HG02642 (cell line): ENCODE measurements around the gene RBM34.
"Not testable (repeated sequence)": the region's sequence is repeated elsewhere in the genome, so short reads cannot be mapped to it uniquely, and the experiment has no call there.

Experiments used
- ATAC-seq: cut with Tn5 transposase; IDR thresholded peaks from one replicate; pipeline ENCODE4 v1.9.1; 2021; ENCODE audit warnings: mild to moderate bottlenecking; ENCODE audit not compliant: unreplicated experiment, poor library complexity

RBM34 gene

GRCh38 chr1:235160957-235161684 lies at the start of gene RBM34:
TSS of gene RBM34 (minus strand) at chr1:235161250. CDS start at chr1:235161226, 24 bp downstream.
- peak; percentile 94 for ATAC-seq

- ATAC-seq, result no peak
Observed at GRCh38 chr1:235207209-235207565, 46.1 kb upstream of the RBM34 start.

GRCh38 chr1:235206533-235207208 lies 45.6 kb upstream of the RBM34 start:
- no peak for ATAC-seq

- no peak for ATAC-seq
Observed at GRCh38 chr1:235205687-235206086, 44.6 kb upstream of the RBM34 start.

- no peak for ATAC-seq
Observed at GRCh38 chr1:235203428-235203827, 42.4 kb upstream of the RBM34 start.

- not testable (repeated sequence) for ATAC-seq
Observed at GRCh38 chr1:235202447-235202846, 41.4 kb upstream of the RBM34 start.

GRCh38 chr1:235199441-235199840 lies 38.4 kb upstream of the RBM34 start:
- no peak for ATAC-seq

- no peak for ATAC-seq
Observed at GRCh38 chr1:235190431-235190830, 29.4 kb upstream of the RBM34 start.

- no peak for ATAC-seq
Observed at GRCh38 chr1:235187316-235187715, 26.3 kb upstream of the RBM34 start.

GRCh38 chr1:235181561-235182245 lies 20.7 kb upstream of the RBM34 start:
- no peak for ATAC-seq

GRCh38 chr1:235180916-235181460 lies 19.9 kb upstream of the RBM34 start:
- ATAC-seq, result no peak

GRCh38 chr1:235176486-235176885 lies 15.4 kb upstream of the RBM34 start:
- ATAC-seq, result no peak

GRCh38 chr1:235169986-235170385 lies 8.9 kb upstream of the RBM34 start:
- ATAC-seq, result no peak

- no peak for ATAC-seq
Observed at GRCh38 chr1:235168375-235168774, 7.3 kb upstream of the RBM34 start.

GRCh38 chr1:235161685-235162327 lies 756 bp upstream of the RBM34 start:
- no peak for ATAC-seq

GRCh38 chr1:235160383-235160956 lies 580 bp downstream of the RBM34 start:
- peak; percentile 39 for ATAC-seq

- ATAC-seq, result not testable (repeated sequence)
Observed at GRCh38 chr1:235159930-235160329, 1.1 kb downstream of the RBM34 start.

- not testable (repeated sequence) for ATAC-seq
Observed at GRCh38 chr1:235159284-235159683, 1.8 kb downstream of the RBM34 start.

GRCh38 chr1:235158680-235159079 lies 2.4 kb downstream of the RBM34 start:
- no peak for ATAC-seq

- no peak for ATAC-seq
Observed at GRCh38 chr1:235157150-235157549, 3.9 kb downstream of the RBM34 start.
